ENCODE data around the gene GLI1.

DNA sequence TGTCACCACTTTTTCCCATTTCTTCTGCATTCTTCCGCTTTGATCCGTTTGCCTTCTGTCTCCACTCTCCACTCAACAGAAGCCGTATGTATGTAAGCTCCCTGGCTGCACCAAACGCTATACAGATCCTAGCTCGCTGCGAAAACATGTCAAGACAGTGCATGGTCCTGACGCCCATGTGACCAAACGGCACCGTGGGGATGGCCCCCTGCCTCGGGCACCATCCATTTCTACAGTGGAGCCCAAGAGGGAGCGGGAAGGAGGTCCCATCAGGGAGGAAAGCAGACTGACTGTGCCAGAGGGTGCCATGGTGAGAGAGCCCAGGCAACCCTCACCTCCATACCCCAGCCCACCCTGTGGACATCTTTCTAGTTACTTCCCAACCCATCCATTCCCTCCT is 8.3 kb downstream of the GLI1 start:
- TF ChIP-seq POLR2A (IDR thresholded peaks at IDR 0.05): no peak
- TF ChIP-seq, protein P1, sequence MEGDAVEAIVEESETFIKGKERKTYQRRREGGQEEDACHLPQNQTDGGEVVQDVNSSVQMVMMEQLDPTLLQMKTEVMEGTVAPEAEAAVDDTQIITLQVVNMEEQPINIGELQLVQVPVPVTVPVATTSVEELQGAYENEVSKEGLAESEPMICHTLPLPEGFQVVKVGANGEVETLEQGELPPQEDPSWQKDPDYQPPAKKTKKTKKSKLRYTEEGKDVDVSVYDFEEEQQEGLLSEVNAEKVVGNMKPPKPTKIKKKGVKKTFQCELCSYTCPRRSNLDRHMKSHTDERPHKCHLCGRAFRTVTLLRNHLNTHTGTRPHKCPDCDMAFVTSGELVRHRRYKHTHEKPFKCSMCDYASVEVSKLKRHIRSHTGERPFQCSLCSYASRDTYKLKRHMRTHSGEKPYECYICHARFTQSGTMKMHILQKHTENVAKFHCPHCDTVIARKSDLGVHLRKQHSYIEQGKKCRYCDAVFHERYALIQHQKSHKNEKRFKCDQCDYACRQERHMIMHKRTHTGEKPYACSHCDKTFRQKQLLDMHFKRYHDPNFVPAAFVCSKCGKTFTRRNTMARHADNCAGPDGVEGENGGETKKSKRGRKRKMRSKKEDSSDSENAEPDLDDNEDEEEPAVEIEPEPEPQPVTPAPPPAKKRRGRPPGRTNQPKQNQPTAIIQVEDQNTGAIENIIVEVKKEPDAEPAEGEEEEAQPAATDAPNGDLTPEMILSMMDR (IDR thresholded peaks at IDR 0.05): no peak

Data from right lobe of liver (tissue), 4 donors.